SH-SY5Y (cell line): ENCODE data around the gene GREB1L.

Experiments
- GATA2 ChIP-seq: IDR thresholded peaks from 2 replicates; pipeline ENCODE4 v1.6.1; 2011; ENCODE audit warnings: mild to moderate bottlenecking, low read depth, low read length
- GATA3 ChIP-seq: IDR thresholded peaks from 2 replicates; pipeline ENCODE4 v1.6.1; 2011; ENCODE audit warnings: low read depth, mild to moderate bottlenecking, low read length, moderate library complexity

- TF ChIP-seq GATA2 (no peak), GATA3 (no peak)
These were observed 15.4 kb downstream of the GREB1L start for GRCh38 chr18:21257386-21257785.
